Motor neuron (in vitro differentiated cells): ENCODE data around the gene FGR. TPM values are rescaled to one million over a fixed set of nuclear protein-coding genes. Genes with fewer than 3 reads are reported as not detected.
"Not testable (repeated sequence)": the region's sequence is repeated elsewhere in the genome, so short reads cannot be mapped to it uniquely, and the experiment has no call there.

Source experiments
- ATAC-seq, 8 experiments: fragments of 200-7000 bp; cut with Tn5 transposase; replicated peaks in 6 of 8; 2 replicates each; pipeline ENCODE4 v1.8.0; 2021; ENCODE audit warnings: mild to moderate bottlenecking in 8 of 8, moderate library complexity in 8 of 8
- H3K27ac ChIP-seq, 2 donors: fragments of 250-450 bp; sonication (Bioruptor Pico); 2 replicates each; pipeline ENCODE4 v1.9.0; 2021; ENCODE audit warnings: antibody characterized with exemption in 2 of 2, mild to moderate bottlenecking in 2 of 2, moderate library complexity in 1 of 2
- H3K4me1 ChIP-seq, 2 donors: fragments of 250-450 bp; sonication (Bioruptor Pico); replicated peaks in 1 of 2; 2 replicates each; pipeline ENCODE4 v1.6.1; 2021; ENCODE audit warnings: antibody characterized with exemption in 2 of 2, mild to moderate bottlenecking in 2 of 2, moderate library complexity in 1 of 2
- H3K4me3 ChIP-seq, 5 donors: fragments of 250-450 bp; sonication (Bioruptor Pico); 2 replicates each; pipeline ENCODE4 v1.9.0; 2021; ENCODE audit warnings: antibody characterized with exemption in 5 of 5, mild to moderate bottlenecking in 5 of 5, moderate library complexity in 4 of 5
- WGBS, 10 experiments: fragments of 450-650 bp; shearing (Covaris generic); methylation state at CpG; one replicate each; pipeline ENCODE4 v1.0.0; 2022; 5-methylcytosine and 5-hydroxymethylcytosine counted together
- in situ Hi-C, 9 experiments: fragments of 400-800 bp; cut with MboI; loops; one replicate each; pipeline ENCODE4 v1.15.0; 2021; ENCODE audit warnings: low sequenced_read_pairs in 9 of 9, low pct_unique_long_range_greater_than_20kb in 2 of 9; ENCODE audit not compliant: unreplicated experiment in 9 of 9
- total RNA-seq, 8 experiments: library from RNA; unstranded; fragments of 300-600 nt; gene quantifications; 2 replicates each; pipeline versions ENCODE4 v1.2.3 to v1.2.4, GENCODE V29; 2022

The FGR gene
- total RNA-seq, 8 experiments from 2014 or later = 0.08 to 0.71 (median 0.18) TPM; not detected in 3

DNA sequence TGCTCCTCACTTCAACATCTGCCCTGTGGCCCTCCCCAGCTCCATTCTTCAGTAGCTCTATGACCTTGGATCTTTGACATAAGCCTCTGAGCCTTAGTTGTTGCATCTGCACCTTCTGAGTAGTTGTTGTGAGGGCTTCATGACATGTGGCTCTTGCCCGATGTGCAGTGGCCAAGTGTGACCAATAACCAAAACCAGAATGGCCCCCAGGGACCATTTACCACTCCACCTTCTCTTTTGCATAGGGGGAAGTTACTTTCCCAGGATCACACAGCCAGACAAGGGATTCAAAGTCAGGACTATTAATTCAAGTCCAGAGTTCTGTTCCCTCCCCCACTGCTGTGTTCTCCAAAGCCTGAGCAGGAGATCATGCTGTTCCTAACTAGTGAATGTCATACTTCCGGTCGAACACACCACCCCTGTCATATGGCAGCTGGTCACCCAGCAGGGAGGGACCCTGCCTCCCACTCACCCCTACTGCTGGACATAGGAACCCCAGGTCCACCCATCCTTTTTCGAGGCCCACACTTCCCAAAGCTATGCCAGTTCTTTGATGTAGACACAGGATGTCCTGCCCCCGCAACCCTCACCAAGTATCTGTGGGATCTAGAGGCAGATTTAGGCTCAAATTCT is 4.0 kb downstream of the FGR start:
- 33 to 87% (median 59%) methylated on average over 1 to 5 of the region's 5 CpGs; no CpG with 5 or more reads in 4 of the 10 experiments for WGBS, 10 experiments
- Histone ChIP-seq H3K4me1 (peaks cover 10 to 14% of the 10 kb centered on the region in 2 donors), H3K27ac (no peak overlapping the region), H3K4me3 (no peak overlapping the region)
- peak in 2 of 8 experiments; percentile 11 to 16 for ATAC-seq
- in situ Hi-C loops = loop anchor here in 1 of 9 experiments (25.0 kb wide), 1 partner anchor 219 kb away; no protein-coding TSS in a partner anchor

DNA sequence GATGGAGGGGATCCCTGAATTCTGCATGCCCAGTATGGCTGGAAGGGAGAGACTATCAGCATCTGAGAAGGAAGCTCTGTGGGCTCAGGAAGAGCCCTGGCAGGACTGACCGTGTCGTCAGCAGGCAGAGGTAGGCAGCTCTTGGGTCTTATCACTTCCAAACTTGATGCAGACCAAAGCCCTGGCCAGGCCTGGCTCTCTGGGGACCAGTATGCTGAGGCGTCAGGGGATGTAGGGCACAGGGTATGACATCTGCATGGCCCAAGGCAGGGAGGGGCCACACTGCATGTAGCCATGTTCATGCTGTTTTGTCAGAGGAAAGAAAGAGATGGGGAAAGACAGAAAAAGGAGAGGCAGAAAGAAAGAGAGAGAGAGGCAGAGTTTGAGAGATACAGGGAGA is 6.3 kb downstream of the FGR start:
- Histone ChIP-seq H3K27ac (no peak overlapping the region), H3K4me3 (no peak overlapping the region), H3K4me1 (peaks cover 19 to 21% of the 10 kb centered on the region in 2 donors)
- 43 to 90% (median 62%) methylated on average over 1 to 3 of the region's 3 CpGs; no CpG with 5 or more reads in 2 of the 10 experiments for WGBS, 10 experiments
- ATAC-seq = peak in 1 of 8 experiments; percentile 12
- in situ Hi-C loops = loop anchor here in 1 of 9 experiments (25.0 kb wide), 1 partner anchor 216 kb away; no protein-coding TSS in a partner anchor

DNA sequence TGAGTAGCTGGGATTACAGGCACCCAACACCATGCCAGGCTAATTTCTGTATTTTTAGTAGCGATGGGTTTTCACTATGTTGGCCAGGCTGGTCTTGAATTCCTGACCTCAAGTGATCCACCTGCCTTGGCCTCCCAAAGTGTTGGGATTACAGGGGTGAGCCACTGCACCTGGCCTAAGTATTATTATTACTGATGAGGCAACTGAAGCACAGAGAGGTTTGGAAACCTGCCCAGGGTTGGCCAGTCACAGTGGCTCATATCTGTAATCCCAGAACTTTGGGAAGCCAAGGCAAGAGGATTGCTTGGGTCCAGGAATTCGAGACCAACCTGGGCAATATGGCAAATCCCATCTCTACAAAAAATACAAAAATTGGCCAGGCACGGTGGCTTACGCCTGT is 7.3 kb downstream of the FGR start:
- H3K4me3 ChIP-seq, H3K27ac ChIP-seq, ATAC-seq: not testable (repeated sequence)
- peaks cover 19 to 23% of the 10 kb centered on the region in 2 donors for H3K4me1 ChIP-seq
- in situ Hi-C loops = loop anchor here in 1 of 9 experiments (25.0 kb wide), 1 partner anchor 215 kb away; no protein-coding TSS in a partner anchor
- 43 to 100% (median 92%) methylated on average over 1 to 4 of the region's 4 CpGs; no CpG with 5 or more reads in 2 of the 10 experiments for WGBS, 10 experiments

DNA sequence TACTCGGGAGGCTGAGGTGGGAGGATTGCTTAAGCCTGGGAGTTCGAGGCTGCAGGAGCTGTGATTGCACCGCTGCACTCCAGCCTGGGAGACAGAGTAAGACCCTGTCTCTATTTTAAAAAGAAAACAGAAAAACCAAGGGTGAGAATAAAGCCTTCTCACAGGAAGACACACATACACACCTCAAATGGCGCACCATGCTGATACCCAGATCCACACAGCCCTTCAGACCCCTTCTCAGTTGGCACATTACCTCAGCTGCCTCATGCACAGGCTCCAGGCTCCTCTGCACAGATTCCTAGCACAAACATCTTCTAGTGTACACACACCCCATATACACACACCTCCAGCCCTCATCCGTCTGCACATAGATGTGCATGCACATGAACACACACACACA is 7.9 kb downstream of the FGR start:
- 60 to 100% (median 93%) methylated on average over 1 to 4 of the region's 5 CpGs; no CpG with 5 or more reads in 4 of the 10 experiments for WGBS, 10 experiments
- ATAC-seq = no peak
- in situ Hi-C loops = loop anchor here in 1 of 9 experiments (25.0 kb wide), 1 partner anchor 215 kb away; no protein-coding TSS in a partner anchor
- Histone ChIP-seq H3K27ac (no peak overlapping the region), H3K4me1 (peaks cover 19 to 26% of the 10 kb centered on the region in 2 donors), H3K4me3 (no peak overlapping the region)

DNA sequence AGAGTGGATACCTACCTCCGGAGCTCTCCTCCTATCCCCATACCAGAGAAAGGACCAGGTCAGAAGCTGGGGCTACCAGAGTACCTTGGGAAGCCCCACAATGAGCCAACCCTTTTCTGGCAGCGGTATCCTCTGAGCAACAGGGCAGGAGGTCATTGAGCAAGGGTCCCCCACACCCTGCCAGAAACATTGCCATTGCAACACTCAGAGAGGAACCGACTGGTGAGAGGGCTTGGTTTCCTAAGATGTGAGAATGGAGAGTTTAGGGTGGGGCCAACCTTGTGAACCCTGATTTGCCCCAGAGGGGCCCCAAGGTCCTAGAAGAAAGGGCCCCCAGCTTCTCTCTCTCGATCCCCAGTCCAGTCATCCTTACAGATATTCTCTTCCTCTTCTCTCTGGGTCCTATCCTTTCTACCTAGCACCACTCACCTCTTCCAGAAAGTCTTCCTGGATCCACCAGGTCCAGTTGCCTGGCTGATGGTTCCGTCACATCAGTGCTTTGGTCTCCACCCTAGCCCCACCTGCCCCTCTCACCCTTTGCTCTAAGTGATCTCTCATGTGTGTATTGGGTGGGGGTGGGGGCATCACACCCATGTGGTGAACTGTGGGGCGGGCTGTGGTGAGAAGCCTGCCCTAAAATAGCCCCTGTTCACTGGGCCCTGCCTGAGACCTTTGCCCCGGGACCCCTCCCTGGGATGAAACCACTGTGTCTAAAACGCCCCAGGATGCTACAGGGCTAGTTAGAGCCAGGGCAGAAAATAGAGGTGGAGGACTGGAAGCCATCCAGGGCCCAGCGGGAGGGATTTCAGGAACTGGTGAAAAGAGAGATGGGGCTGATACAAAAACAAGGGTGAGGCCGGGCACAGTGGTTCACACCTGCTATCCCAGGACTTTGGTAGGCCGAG is 8.7 kb downstream of the FGR start:
- in situ Hi-C loops = loop anchor here in 1 of 9 experiments (25.0 kb wide), 1 partner anchor 214 kb away; no protein-coding TSS in a partner anchor
- no peak for ATAC-seq
- 43 to 100% (median 89%) methylated on average over 1 to 8 of the region's 11 CpGs; no CpG with 5 or more reads in 2 of the 10 experiments for WGBS, 10 experiments
- no peak overlapping the region for H3K27ac ChIP-seq
- no peak overlapping the region for H3K4me3 ChIP-seq
- H3K4me1 ChIP-seq = peaks cover 19 to 26% of the 10 kb centered on the region in 2 donors

DNA sequence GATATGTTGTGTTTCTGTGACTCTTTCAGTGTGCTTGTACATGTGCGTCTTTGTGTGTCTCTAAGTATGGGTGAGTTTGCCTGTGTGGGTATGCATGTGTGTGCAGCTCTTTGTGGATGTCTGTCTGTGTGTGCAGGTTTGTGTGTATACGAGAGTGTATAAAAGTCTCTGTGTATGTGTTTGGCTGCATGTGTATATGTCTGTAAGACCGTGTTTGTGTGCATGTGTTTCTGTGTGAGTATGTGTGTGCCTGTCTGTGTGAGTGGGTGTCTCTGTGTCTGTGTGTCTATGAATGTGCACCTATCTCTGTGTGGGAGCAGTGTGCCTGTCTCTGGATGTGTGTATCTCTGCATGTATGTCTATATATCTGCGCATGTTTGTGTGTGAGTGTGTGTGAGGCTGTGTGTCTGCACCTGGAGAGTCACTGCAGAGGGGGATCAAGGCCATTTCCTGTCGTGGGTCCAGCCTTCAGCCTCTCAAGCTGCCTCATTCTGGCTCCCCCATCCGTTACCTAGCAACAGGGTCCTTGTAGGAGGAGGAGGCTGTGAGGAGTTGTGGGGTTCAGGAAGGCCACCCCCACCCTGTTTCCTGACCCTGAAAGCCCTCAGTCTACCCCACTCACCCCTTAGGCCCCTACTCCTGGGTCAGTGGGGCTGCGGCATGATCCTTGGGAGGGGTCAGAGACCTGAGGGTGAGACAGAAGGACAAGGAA is 10.4 kb downstream of the FGR start:
- peaks cover 19 to 26% of the 10 kb centered on the region in 2 donors for H3K4me1 ChIP-seq
- in situ Hi-C loops = loop anchor here in 5 of 9 experiments (25.0 kb wide), 4 partner anchors 212 to 587 kb away; partner anchors contain the start of genes TMEM222 (in 3 of the 5), CD164L2 (in 2 of the 5) and GPR3 (in 2 of the 5)
- 50 to 100% (median 93%) methylated on average over 1 to 7 of the region's 7 CpGs; no CpG with 5 or more reads in 3 of the 10 experiments for WGBS, 10 experiments
- peak overlapping the region in 1 of 2 donors; percentile 6 for H3K27ac ChIP-seq
- peak in 5 of 8 experiments; percentile 71 to 82 (median 72) for ATAC-seq
- no peak overlapping the region for H3K4me3 ChIP-seq

DNA sequence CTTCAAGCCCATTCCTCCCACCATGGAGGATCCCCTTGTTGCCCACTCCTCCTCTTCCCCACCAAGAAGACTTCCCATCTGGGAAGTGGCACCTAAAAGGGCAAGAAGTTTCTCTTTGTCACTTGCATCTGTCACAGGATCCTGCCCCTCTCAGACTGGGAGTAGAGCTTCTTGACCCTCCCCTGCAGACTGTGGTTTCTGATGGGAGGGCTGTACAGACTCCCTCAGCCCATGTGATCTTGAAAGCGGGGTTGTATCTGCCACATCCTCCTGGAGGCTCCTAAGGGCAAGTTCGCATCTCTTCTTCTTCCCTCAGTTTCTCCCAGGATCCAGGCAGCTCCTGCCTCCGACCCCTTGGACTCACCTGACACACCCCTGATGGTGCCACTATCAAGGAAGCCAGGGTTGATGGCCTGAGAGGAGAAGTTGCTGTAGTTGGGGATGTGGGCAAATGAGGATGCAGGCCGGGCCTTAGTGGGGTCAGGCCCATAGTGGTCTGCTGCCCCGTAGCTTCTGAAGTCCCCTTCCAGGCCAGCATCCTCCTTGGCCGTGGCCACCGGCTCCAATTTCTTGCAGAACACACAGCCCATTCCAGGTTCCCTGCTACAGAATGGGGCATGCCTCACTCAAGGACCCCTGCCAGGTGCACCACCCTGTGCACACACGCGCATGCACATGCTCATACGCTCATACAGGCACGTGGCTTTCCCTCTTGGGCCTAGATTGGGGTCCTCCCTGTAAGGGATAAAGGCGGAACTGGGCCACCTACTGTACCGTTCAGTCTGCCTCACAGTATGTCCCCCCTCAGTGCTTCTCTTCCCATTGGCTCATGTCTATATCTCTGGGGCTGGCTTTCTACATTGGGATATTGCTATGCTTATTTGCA is 11.4 kb downstream of the FGR start:
- Histone ChIP-seq H3K27ac (no peak overlapping the region), H3K4me1 (peaks cover 9 to 18% of the 10 kb centered on the region in 2 donors), H3K4me3 (no peak overlapping the region)
- WGBS, 10 experiments = 88 to 100% (median 93%) methylated on average over 2 to 8 of the region's 13 CpGs; no CpG with 5 or more reads in 3 of the 10 experiments
- no peak for ATAC-seq
- in situ Hi-C loops = loop anchor here in 5 of 9 experiments (25.0 kb wide), 3 partner anchors 236 to 586 kb away; partner anchors contain the start of genes TMEM222 (in 3 of the 5), CD164L2 (in 2 of the 5) and GPR3 (in 2 of the 5)

DNA sequence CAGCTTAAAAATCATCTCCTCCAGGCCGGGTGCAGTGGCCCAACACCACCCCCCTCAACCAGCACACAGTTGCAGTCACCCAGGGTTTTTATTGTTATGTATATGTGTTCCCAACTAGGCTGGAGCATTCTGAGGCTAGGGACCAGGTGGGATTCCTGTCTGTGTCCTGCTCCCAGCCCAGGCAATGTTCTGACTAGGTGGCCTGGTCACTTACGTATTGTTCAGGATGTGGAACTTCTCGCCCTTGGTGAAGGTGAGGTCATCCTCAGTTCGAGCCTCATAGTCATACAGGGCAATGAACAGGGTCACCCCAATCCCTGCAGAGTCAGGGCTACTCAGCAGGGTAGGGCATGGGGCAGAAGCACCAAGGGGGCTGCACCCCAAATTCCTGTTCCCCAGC is 12.2 kb downstream of the FGR start:
- H3K27ac ChIP-seq = no peak overlapping the region
- in situ Hi-C loops = loop anchor here in 5 of 9 experiments (25.0 kb wide), 3 partner anchors 236 to 586 kb away; partner anchors contain the start of genes TMEM222 (in 3 of the 5), CD164L2 (in 2 of the 5) and GPR3 (in 2 of the 5)
- 60 to 83% (median 70%) methylated on average over 1 to 4 of the region's 4 CpGs; no CpG with 5 or more reads in 4 of the 10 experiments for WGBS, 10 experiments
- peaks cover 9 to 17% of the 10 kb centered on the region in 2 donors for H3K4me1 ChIP-seq
- ATAC-seq = peak in 2 of 8 experiments; percentile 26 to 40
- H3K4me3 ChIP-seq = no peak overlapping the region

DNA sequence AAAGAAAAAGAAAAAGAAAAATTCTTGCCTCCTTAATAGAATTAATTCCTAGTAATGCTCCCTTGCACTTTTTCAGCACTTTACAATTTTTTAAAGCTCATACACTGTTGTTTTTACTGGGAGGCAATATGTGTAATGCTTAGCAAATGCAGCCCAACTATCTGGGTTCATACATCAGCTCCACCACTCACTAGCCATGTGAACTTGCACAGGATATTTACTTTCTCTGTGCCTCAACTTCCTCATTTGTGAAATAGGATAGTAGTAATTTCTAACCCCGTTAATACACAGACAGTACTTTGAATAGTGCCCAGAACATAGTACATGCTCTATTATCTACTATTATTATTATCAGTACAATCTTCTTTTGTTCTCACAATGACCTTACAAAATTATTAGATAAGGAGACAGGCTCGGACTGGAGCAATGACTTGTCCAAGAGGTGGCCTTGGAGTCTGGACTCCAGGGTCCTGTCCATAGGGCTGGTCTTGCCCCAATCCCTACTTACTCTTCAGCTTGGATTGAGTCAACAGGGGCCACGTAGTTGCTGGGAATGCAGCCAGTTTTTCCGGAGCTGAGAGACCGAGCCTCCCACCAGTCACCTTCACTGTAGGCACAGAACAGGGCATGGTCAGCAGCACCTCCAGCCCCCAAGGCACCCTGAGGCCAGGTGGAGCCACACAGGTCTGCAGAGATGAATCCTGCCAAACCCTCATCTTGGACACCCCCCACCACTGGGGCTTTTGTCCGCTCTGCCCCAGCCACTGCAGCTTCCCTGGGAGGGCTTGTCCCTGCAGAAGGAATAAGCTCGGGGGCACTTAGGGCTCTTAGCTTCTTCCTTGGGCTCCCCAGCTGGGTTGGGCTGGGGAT is 13.7 kb downstream of the FGR start:
- in situ Hi-C loops = loop anchor here in 5 of 9 experiments (25.0 kb wide), 3 partner anchors 234 to 584 kb away; partner anchors contain the start of genes TMEM222 (in 3 of the 5), CD164L2 (in 2 of the 5) and GPR3 (in 2 of the 5)
- ATAC-seq = no peak
- 55 to 90% (median 82%) methylated on average over 1 to 7 of the region's 7 CpGs; no CpG with 5 or more reads in 2 of the 10 experiments for WGBS, 10 experiments
- no peak overlapping the region for H3K27ac ChIP-seq
- peaks cover 9 to 17% of the 10 kb centered on the region in 2 donors for H3K4me1 ChIP-seq
- H3K4me3 ChIP-seq = no peak overlapping the region

DNA sequence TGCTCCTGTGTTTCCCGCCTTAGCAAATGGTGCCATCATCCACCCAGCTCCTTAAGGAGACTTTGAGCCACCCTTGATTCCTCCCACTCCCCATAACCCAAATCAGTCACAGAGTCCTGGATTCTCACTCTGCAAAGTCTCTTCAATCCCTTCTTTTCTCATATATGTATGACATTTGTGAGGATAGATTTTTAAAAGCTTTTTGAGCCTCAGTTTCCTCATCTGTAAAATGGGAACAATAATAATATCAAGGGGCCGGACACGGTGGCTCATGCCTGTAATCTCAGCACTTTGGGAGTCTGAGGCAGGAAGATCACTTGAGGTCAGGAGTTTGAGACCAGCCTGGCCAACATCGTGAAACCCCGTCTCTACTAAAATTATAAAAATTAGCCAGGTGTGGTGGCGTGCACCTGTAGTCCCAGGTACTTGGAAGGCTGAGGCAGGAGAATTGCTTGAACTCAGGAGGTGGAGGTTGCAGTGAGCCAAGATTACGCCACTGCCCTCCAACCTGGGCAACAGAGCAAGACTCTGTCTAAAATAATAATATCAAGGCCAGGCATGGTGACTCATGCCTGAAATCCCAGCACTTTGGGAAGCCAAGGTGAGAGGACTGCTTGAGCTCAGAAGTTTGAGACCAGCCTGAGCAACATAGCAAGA is 15.1 kb downstream of the FGR start:
- 55 to 100% (median 93%) methylated on average over 1 to 7 of the region's 7 CpGs; no CpG with 5 or more reads in 1 of the 10 experiments for WGBS, 10 experiments
- in situ Hi-C loops = loop anchor here in 5 of 9 experiments (10.0 to 25.0 kb wide), 4 partner anchors 45 to 583 kb away; partner anchors contain the start of genes TMEM222 (in 3 of the 5), CD164L2 (in 2 of the 5) and GPR3 (in 2 of the 5)
- not testable (repeated sequence) for ATAC-seq, H3K4me3 ChIP-seq, H3K27ac ChIP-seq
- peaks cover 6 to 13% of the 10 kb centered on the region in 2 donors for H3K4me1 ChIP-seq
